Measurements from ENCODE around the gene MRPS26. TPM values are rescaled to one million over a fixed set of nuclear protein-coding genes. Genes with fewer than 3 reads are reported as not detected.

MRPS26 gene
- total and polyA plus RNA-seq, 8 donors = 4.5 to 102 (median 56.6) TPM

- intact Hi-C loops (cut with DNase I; ENCODE audit: low total_unique reads) = no loop called here
- Histone ChIP-seq H3K4me3 (no peak overlapping the region), H3K36me3 (no peaks in the 10 kb centered on the region), H3K9me3 (no peaks in the 10 kb centered on the region), H3K4me1 (peaks cover 3 to 15% (median 12%) of the 10 kb centered on the region in 4 donors), H3K27ac (no peak overlapping the region), H3K27me3 (peaks cover 3 to 66% (median 30%) of the 10 kb centered on the region in 3 donors)
- 68 to 81% (median 79%) methylated on average over 7 of the region's 7 CpGs for WGBS, 5 donors
- TF ChIP-seq POLR2AphosphoS5 (IDR thresholded peaks at IDR 0.05) (no peak), POLR2A (IDR thresholded peaks at IDR 0.05) (no peak), EP300 (IDR thresholded peaks at IDR 0.05) (no peak)
- TF ChIP-seq, protein P1, sequence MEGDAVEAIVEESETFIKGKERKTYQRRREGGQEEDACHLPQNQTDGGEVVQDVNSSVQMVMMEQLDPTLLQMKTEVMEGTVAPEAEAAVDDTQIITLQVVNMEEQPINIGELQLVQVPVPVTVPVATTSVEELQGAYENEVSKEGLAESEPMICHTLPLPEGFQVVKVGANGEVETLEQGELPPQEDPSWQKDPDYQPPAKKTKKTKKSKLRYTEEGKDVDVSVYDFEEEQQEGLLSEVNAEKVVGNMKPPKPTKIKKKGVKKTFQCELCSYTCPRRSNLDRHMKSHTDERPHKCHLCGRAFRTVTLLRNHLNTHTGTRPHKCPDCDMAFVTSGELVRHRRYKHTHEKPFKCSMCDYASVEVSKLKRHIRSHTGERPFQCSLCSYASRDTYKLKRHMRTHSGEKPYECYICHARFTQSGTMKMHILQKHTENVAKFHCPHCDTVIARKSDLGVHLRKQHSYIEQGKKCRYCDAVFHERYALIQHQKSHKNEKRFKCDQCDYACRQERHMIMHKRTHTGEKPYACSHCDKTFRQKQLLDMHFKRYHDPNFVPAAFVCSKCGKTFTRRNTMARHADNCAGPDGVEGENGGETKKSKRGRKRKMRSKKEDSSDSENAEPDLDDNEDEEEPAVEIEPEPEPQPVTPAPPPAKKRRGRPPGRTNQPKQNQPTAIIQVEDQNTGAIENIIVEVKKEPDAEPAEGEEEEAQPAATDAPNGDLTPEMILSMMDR (IDR thresholded peaks at IDR 0.05) = no peak
- DNase-seq = no peak
Measured at GRCh38 chr20:3088031-3088430, 42.2 kb downstream of the MRPS26 start.

- Histone ChIP-seq H3K9me3 (no peaks in the 10 kb centered on the region), H3K27ac (no peak overlapping the region), H3K36me3 (no peaks in the 10 kb centered on the region), H3K4me3 (no peak overlapping the region), H3K27me3 (peaks cover 6 to 63% (median 21%) of the 10 kb centered on the region in 3 donors), H3K4me1 (peaks cover 0 to 14% (median 8%) of the 10 kb centered on the region in 4 donors)
- WGBS, 5 donors = 2 to 15% (median 7%) methylated on average over 1 of the region's 1 CpG
- intact Hi-C loops (cut with DNase I; ENCODE audit: low total_unique reads) = no loop called here
- TF ChIP-seq, protein P1 (IDR thresholded peaks at IDR 0.05) = no peak
- TF ChIP-seq POLR2AphosphoS5 (IDR thresholded peaks at IDR 0.05) (no peak), EP300 (IDR thresholded peaks at IDR 0.05) (no peak), POLR2A (IDR thresholded peaks at IDR 0.05) (no peak)
- no peak for DNase-seq
Measured at GRCh38 chr20:3090565-3090964, 44.7 kb downstream of the MRPS26 start.

DNA sequence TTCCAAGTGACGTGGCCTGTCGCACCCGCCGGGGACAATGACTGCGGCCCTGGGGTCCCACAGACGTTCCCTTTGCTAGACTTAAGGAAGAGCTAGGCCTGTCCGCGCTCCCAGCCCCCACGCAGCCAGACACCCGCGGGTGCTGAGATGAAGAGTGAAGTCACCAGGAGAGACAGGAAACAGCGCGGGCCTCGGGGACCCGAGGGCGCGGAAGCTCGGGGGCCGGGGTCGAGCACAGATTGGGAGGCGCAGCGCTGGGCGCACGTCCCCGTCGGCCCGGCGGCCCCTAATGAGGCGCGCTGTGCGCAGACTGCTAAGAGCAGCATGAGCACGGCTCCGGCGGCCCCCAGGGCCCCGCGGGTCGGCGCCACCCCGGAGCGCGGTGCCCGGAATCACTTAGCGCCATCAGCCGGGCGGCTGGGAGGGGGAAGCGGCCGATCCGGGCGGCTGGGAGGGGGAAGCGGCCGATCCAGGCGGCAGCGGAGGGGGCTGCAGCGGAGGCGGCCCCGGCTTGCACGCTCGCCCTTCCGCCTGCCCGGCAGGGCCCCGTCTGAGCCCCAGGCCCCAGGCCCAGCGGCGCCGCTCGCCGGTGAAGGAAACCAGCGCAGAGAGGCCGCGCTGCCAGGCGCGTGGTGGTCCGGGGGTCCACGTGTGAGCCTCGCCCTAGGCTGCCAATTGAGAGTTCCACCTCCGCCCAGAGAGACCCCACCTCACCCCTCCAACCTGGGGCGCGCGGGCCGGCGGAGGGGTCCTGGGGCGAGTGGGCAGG lies 46.9 kb downstream of the MRPS26 start:
- H3K27me3 ChIP-seq = peaks cover 6 to 60% (median 21%) of the 10 kb centered on the region in 3 donors
- peak in 1 of 2 donors; percentile 68 for DNase-seq

DNA sequence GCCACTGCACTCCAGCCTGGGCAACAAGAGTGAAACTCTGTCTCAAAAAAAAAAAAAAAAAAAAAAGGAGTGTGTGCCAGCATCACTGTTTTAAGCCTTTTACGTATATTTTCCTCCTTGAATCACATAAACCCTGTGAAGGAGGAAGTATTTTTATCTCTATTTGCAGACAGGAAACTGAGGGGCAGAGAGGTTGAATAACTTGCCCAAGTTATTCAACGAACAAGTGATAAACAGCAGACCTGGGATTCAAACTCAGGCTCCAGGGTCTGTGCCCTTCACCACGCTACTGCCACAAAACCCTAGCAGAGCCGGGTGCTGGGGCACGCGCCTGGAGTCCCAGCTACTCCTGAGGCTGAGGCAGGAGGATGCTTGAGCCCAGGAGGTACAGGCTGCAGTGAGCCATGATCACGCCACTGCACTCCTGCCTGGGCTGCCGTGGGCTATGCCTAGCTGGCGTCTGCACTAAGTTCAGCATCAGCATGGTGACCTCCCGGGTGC lies 48.1 kb downstream of the MRPS26 start:
- Histone ChIP-seq H3K4me1 (peaks cover 0 to 14% (median 8%) of the 10 kb centered on the region in 4 donors), H3K36me3 (no peaks in the 10 kb centered on the region), H3K27ac (no peak overlapping the region), H3K27me3 (peaks cover 6 to 57% (median 21%) of the 10 kb centered on the region in 3 donors), H3K4me3 (no peak overlapping the region), H3K9me3 (no peaks in the 10 kb centered on the region)
- intact Hi-C loops (cut with DNase I; ENCODE audit: low total_unique reads) = no loop called here
- TF ChIP-seq POLR2A (IDR thresholded peaks at IDR 0.05) = no peak
- no peak for TF ChIP-seq EP300 (IDR thresholded peaks at IDR 0.05)
- no peak for TF ChIP-seq POLR2AphosphoS5 (IDR thresholded peaks at IDR 0.05)
- TF ChIP-seq, protein P1 (IDR thresholded peaks at IDR 0.05) = no peak
- 31 to 52% (median 50%) methylated on average over 9 to 10 of the region's 10 CpGs for WGBS, 5 donors
- DNase-seq = no peak

More for the DNA sequence above, 46.9 kb downstream of the MRPS26 start:
- Histone ChIP-seq H3K9me3 (no peaks in the 10 kb centered on the region), H3K4me3 (peak overlapping the region; percentile 17 to 42 (median 32)), H3K4me1 (peaks cover 0 to 14% (median 8%) of the 10 kb centered on the region in 4 donors), H3K27ac (no peak overlapping the region), H3K36me3 (no peaks in the 10 kb centered on the region)
- TF ChIP-seq EP300 (IDR thresholded peaks at IDR 0.05) (no peak), POLR2A (IDR thresholded peaks at IDR 0.05) (no peak), POLR2AphosphoS5 (IDR thresholded peaks at IDR 0.05) (no peak)
- intact Hi-C loops (cut with DNase I; ENCODE audit: low total_unique reads) = no loop called here
- WGBS, 5 donors = 7 to 16% (median 10%) methylated on average over 30 to 79 of the region's 81 CpGs

Data from stomach (tissue), 9 donors.